GM12892 (cell line): ENCODE data around the gene CAPNS1.
"Not testable (repeated sequence)": the region's sequence is repeated elsewhere in the genome, so short reads cannot be mapped to it uniquely, and the experiment has no call there.

Source experiments
- DNase-seq: peaks from one replicate; pipeline ENCODE4 v3.0.0; 2011; ENCODE audit not compliant: insufficient read length
- FAIRE-seq: peaks from 2 replicates; lab custom pipeline; 2011; peaks lifted over from hg19 to GRCh38; lab: Jason Lieb, UNC
- POLR2A ChIP-seq: IDR thresholded peaks from 2 replicates; pipeline ENCODE4 v1.6.1; 2011; ENCODE audit warnings: low read depth, low read length, control low read depth
- POLR2AphosphoS5 ChIP-seq: IDR thresholded peaks from 2 replicates; pipeline ENCODE4 v1.6.1; 2011; ENCODE audit warnings: low read depth, low read length, control low read depth
- TAF1 ChIP-seq: IDR thresholded peaks from 2 replicates; pipeline ENCODE4 v1.6.1; 2011; ENCODE audit warnings: low read depth, mild to moderate bottlenecking, control low read depth, low read length, borderline replicate concordance

Gene CAPNS1

DNA sequence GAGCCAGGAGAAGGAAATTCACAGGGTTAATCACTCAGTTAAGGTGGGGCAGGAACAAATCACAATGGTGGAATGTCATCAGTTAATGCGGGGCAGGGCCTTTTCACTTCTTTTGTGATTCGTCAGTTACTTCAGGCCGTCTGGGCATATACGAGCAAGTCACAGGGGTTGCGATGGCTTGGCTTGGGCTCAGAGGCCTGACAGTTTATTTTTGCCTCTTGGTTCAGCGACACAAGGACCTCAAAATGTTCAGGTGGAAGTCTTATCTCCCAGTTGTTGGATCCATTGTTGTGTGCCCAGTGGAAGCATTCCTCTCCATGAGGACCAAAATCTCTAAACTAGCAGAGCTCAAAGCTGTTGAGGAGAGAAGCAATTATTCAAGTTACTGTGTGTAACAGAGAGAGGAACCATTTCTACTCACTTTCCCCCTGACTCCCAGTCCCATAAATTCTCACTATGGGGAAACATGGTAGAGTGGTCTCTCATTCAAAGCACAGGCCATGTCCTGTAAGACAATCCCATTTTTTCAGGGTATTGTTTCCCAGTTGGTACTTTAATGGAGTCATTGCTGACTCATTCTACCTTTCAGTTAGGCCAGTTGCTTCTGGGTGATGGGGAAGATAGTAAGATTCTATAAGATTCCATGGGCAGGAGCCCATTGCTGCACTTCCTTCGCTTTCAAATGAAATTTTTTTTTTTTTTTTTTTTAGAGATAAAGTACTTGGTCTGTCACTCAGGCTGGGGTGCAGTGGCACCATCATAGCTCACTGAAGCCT is 21.1 kb downstream of the CAPNS1 start:
- FAIRE-seq (no peak), DNase-seq (no peak)
- TF ChIP-seq POLR2AphosphoS5 = no peak
- TF ChIP-seq TAF1 = no peak
- TF ChIP-seq POLR2A = no peak

GRCh38 chr19:36163813-36164212 is 23.9 kb downstream of the CAPNS1 start:
- TF ChIP-seq POLR2A (no peak), TAF1 (no peak), POLR2AphosphoS5 (no peak)
- FAIRE-seq (no peak), DNase-seq (no peak)

- TF ChIP-seq POLR2AphosphoS5 = no peak
- TF ChIP-seq TAF1 = no peak
- no peak for TF ChIP-seq POLR2A
- no peak for DNase-seq
- FAIRE-seq = no peak
These were observed 29.4 kb downstream of the CAPNS1 start for GRCh38 chr19:36169084-36169760.

GRCh38 chr19:36172852-36173251 is 33.0 kb downstream of the CAPNS1 start:
- DNase-seq (no peak), FAIRE-seq (no peak)
- TF ChIP-seq POLR2AphosphoS5 = no peak
- no peak for TF ChIP-seq POLR2A
- no peak for TF ChIP-seq TAF1

DNA sequence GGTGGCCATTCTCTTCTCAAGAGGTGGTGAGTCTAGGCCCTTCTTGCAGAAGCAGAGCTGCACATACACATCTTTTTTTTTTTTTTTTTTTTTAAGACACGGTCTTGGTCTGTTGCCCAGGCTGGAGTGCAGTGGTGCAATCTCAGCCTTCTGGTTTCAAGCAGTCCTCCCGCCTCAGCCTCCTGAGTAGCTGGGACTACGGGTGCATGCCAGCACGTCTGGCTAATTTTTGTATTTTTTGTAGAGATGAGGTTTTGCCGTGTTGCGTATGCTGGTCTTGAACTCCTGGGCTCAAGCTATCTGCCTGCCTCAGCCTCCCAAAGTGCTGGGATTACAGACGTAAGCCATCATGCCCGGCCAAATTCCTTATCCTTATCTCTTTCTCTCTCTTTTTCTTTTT is 34.0 kb downstream of the CAPNS1 start:
- not testable (repeated sequence) for DNase-seq, FAIRE-seq

GRCh38 chr19:36179077-36179476 is 39.2 kb downstream of the CAPNS1 start:
- not testable (repeated sequence) for DNase-seq, FAIRE-seq

GRCh38 chr19:36182612-36183244 is 42.9 kb downstream of the CAPNS1 start:
- FAIRE-seq = no peak
- TF ChIP-seq POLR2AphosphoS5 (no peak), POLR2A (no peak), TAF1 (no peak)
- no peak for DNase-seq

DNA sequence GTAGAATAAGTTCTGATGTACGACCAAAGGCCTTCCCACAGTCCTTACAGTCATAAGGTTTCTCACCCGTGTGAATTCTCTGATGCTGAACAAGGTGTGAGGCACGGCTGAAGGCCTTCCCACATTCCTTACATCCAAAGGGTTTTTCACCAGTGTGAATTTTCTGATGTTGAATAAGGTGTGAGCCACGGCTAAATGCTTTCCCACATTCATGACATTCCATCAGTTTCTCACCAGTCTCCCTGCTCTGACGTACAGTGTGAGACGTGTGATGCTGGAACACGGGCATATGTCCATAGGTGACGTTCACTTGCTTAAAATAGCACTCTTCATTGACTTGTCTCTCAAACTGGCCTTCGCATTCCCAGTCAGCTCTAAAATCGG is 43.4 kb downstream of the CAPNS1 start:
- TF ChIP-seq TAF1 = no peak
- no peak for TF ChIP-seq POLR2AphosphoS5
- TF ChIP-seq POLR2A = no peak
- DNase-seq (no peak), FAIRE-seq (no peak)

DNA sequence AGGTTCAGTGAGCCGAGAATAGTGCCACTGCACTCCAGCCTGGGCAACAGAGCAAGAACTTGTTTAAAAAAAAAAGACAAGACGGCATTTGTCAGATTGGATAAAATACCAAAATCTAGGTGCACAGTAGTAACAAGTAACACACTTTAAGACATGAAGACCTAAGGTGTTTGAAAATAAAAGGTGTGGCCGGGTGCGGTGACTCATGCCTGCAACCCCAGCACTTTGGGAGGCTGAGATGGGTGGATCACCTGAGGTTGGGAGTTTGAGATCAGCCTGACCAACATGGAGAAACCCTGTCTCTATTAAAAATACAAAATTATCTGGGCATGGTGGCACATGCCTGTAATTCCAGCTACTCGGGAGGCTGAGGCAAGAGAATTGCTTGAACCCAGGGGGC is 46.9 kb downstream of the CAPNS1 start:
- FAIRE-seq, DNase-seq: not testable (repeated sequence)

DNA sequence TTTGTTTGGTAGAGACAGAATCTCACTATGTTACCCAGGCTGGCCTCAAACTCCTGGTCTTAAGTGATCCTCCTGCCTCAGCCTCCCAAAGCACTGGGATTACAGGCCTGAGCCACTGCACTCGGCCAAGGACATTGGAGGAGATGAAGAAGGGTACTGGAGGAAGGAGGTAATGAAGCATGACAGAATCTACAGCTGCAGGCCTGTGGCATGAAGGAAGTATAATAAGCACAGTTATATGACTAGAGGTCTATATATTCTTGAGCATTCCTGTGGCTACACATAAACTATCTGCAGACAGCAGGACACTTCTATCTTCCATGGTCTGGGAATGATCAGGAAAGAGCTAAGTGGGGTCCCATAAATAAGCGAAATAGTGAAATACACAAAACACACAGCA is 56.4 kb downstream of the CAPNS1 start:
- no peak for DNase-seq
- peak; percentile 40 for FAIRE-seq
- TF ChIP-seq POLR2A (no peak), POLR2AphosphoS5 (no peak), TAF1 (no peak)

DNA sequence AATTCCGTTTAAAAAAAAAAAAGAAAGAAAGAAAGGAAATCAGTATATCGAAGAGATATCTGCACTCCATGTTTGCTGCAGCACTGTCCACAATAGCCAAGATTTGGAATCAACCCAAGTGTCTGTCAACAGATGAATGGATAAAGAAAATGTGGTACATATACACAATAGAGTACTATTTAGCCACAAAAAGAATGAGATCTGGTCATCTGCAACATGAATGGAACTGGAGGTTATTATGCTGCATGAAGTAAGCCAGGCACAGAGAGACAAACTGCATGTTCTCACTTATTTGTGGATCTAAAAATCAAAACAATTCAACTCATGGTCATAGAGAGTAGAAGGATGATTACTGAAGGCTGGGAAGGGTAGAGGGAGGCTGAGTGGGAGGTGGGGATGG is 58.3 kb downstream of the CAPNS1 start:
- no peak for FAIRE-seq
- no peak for DNase-seq

More for the DNA sequence above, 58.3 kb downstream of the CAPNS1 start:
- TF ChIP-seq POLR2A (no peak), POLR2AphosphoS5 (no peak), TAF1 (no peak)
